Measurements from ENCODE around the gene SARNP. TPM values are rescaled to one million over a fixed set of nuclear protein-coding genes. Genes with fewer than 3 reads are reported as not detected.

Gene SARNP
- total RNA-seq, 1 donor from 2014 or later = 76.6 TPM

DNA sequence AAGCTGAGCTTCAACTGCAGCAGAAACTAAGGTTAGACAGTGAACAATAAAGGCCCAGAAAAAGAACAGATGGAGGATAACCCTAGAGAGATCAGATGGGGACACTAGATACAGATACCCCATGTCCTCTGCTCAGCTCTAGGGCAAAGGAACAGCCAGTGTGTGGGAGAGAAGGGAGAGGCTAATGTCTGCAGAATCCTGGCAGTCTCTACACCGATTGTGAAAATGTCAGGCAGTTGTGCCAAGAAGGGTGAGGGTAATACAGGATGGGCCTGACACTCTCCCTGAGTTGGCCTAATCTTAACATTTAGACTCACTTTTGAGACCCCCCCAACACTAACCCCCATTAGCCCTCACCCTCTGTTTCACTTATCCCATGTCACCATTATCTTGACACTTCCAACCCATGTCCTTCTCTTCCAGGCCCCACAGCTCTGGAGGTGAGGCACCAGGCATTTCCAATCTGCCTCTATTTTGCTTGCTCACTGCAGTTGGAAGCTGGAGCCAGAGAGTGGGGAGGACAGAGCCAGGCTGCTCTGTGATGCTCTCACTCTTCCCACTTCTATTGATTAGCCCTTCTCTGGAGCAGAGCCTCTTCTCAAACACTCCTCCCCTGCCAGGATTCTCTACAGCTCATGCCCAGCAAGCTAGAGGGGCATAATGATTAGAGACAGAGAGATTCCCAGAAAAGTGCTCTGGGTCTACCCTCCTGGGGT is 104.7 kb downstream of the SARNP start:
- TF ChIP-seq, protein P1, sequence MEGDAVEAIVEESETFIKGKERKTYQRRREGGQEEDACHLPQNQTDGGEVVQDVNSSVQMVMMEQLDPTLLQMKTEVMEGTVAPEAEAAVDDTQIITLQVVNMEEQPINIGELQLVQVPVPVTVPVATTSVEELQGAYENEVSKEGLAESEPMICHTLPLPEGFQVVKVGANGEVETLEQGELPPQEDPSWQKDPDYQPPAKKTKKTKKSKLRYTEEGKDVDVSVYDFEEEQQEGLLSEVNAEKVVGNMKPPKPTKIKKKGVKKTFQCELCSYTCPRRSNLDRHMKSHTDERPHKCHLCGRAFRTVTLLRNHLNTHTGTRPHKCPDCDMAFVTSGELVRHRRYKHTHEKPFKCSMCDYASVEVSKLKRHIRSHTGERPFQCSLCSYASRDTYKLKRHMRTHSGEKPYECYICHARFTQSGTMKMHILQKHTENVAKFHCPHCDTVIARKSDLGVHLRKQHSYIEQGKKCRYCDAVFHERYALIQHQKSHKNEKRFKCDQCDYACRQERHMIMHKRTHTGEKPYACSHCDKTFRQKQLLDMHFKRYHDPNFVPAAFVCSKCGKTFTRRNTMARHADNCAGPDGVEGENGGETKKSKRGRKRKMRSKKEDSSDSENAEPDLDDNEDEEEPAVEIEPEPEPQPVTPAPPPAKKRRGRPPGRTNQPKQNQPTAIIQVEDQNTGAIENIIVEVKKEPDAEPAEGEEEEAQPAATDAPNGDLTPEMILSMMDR (IDR thresholded peaks at IDR 0.05; ENCODE audit: unreplicated experiment) = no peak
- Mint-ChIP-seq H3K27ac (ENCODE audit: unreplicated experiment) (no peak overlapping the region), H3K27me3 (ENCODE audit: unreplicated experiment) (peaks cover 27% of the 10 kb centered on the region), H3K9me3 (ENCODE audit: unreplicated experiment) (no peaks in the 10 kb centered on the region), H3K36me3 (ENCODE audit: low read depth, unreplicated experiment) (peaks cover 7% of the 10 kb centered on the region), H3K4me3 (ENCODE audit: unreplicated experiment) (no peak overlapping the region), H3K4me1 (ENCODE audit: unreplicated experiment) (peaks cover 32% of the 10 kb centered on the region)
- DNase-seq (ENCODE audit: low spot score) = no peak

DNA sequence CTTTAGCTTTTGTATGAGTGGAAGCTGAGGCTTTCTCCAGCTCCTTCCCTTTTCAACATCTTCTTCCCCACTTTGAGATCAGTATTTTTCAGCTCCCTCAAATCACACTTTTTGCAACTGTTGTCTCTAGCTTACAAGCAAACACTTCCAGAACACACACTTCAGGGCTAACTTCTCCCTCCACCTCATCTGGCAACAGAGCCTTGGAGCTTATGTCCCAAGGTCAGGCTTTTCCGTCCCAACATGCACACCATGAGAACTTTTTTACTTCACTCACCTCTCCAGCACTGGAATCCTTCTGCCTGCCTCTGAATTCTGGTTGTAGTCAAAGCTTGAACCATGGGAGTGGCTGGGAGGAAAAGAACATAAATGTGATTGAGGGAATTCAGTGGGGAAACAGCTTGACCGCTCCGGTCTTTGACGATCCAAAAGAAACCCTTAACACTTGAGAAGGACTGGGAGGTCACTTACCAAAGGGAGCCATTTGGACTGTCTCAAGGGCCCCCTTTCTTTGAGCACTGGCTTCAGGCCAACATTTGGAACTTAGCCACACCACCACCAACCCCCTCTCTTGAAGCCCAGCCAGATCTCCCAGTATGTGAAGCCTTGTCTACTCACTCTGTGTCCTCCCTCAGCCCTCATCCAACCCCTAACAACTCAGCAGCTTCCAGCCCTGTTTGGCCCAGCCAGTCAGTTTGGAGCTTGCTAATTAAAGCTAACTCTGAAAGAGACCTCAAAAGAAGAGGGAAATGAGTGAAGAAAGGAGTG is 105.6 kb downstream of the SARNP start:
- TF ChIP-seq, protein P1 (IDR thresholded peaks at IDR 0.05; ENCODE audit: unreplicated experiment) = no peak
- H3K27ac Mint-ChIP-seq (ENCODE audit: unreplicated experiment) = no peak overlapping the region

DNA sequence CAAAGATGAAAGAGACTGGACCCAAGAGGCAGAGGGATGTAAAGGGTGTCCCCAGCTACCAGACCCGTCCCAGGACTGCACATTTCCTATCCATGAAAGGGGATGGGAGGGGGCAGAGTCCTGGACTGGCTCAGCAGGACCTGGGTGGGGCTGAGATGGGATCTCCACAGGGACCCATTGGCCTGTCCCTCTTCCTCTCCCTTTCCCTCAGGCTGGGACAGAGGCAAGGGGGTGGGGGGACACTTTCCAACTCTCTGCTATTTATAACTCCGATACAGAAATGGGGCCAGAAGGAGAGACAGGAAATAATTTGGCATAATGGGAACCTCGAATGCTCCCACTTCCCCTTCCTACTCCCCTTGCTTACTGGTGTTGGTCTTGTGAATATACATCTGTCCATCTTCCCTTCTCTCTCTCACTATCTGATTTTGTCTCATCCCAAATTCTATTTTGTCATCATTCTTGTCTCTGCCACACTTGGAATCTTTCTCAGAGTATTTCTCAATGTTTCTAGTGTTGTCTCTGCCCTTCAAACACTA is 108.8 kb downstream of the SARNP start:
- Mint-ChIP-seq H3K9me3 (ENCODE audit: unreplicated experiment) (no peaks in the 10 kb centered on the region), H3K4me1 (ENCODE audit: unreplicated experiment) (peaks cover 12% of the 10 kb centered on the region), H3K4me3 (ENCODE audit: unreplicated experiment) (peak overlapping the region; percentile 84), H3K27me3 (ENCODE audit: unreplicated experiment) (peaks cover 13% of the 10 kb centered on the region), H3K36me3 (ENCODE audit: low read depth, unreplicated experiment) (peaks cover 3% of the 10 kb centered on the region), H3K27ac (ENCODE audit: unreplicated experiment) (peak overlapping the region; percentile 44)
- TF ChIP-seq, protein P1 (IDR thresholded peaks at IDR 0.05; ENCODE audit: unreplicated experiment) = no peak
- no peak for DNase-seq (ENCODE audit: low spot score)

More for the DNA sequence above, 105.6 kb downstream of the SARNP start:
- DNase-seq (ENCODE audit: low spot score) = no peak
- no peaks in the 10 kb centered on the region for H3K9me3 Mint-ChIP-seq (ENCODE audit: unreplicated experiment)
- peaks cover 23% of the 10 kb centered on the region for H3K4me1 Mint-ChIP-seq (ENCODE audit: unreplicated experiment)
- peaks cover 7% of the 10 kb centered on the region for H3K36me3 Mint-ChIP-seq (ENCODE audit: low read depth, unreplicated experiment)
- H3K4me3 Mint-ChIP-seq (ENCODE audit: unreplicated experiment) = no peak overlapping the region
- peaks cover 25% of the 10 kb centered on the region for H3K27me3 Mint-ChIP-seq (ENCODE audit: unreplicated experiment)

DNA sequence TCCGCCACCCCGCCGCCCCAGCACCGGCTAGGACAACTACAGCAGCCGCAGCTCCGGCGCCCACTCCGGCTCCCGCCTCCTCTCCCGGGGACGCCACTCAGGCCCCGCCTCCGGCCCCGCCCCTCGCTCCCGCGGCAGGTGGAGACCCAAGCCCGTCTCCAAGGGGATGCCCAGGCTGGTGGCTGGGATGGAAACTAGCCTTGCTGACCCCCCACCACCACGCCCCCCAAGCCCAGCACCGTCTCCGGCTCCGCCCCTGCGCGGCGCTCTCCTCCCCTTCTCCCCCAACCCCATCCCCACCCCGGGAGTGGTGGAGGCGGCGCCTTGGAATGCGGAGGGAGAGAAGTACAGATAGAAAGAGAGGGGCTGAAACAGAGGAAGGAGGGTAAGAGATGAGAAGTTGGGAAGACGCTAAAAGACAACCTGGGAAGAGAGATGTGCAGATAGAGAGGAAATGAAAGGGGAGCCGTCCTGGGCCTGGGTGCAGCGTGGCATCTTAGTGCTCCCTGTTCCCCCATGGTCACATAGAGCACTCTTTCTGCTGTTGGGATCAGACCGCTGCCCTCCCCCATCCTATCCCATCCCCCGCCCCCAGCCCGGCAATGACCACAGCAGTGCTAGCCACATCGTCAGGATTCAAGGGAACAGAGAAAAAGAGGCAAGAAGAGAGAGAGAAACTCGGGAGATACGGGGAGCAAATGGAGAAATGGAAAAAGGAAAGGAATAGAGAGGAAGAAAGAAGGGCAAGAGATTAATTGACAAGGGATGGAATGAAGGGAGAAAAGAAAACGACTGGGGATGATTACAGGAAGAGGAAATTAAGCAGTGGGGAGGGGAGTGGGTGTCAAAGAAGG is 109.5 kb downstream of the SARNP start, which contains the start of gene ITGA7:
ITGA7 (minus strand) TSS at position 64 of the 854 bp plus-strand sequence. CDS start 222 bp downstream, outside the sequence.
- DNase-seq (ENCODE audit: low spot score) = peak; percentile 66
- H3K27ac Mint-ChIP-seq (ENCODE audit: unreplicated experiment) = peak within 1 kb of the TSS; percentile 44
- H3K4me1 Mint-ChIP-seq (ENCODE audit: unreplicated experiment) = peaks cover 12% of the 10 kb centered on the region
- peak within 1 kb of the TSS; percentile 84 for H3K4me3 Mint-ChIP-seq (ENCODE audit: unreplicated experiment)
- peaks cover 3% of the 10 kb centered on the region for H3K36me3 Mint-ChIP-seq (ENCODE audit: low read depth, unreplicated experiment)
- peaks cover 15% of the 10 kb centered on the region for H3K27me3 Mint-ChIP-seq (ENCODE audit: unreplicated experiment)
- no peaks in the 10 kb centered on the region for H3K9me3 Mint-ChIP-seq (ENCODE audit: unreplicated experiment)
- TF ChIP-seq, protein P1 (IDR thresholded peaks at IDR 0.05; ENCODE audit: unreplicated experiment) = no peak

Other genes with a start within 250 kb of the SARNP start
- not detected for gene OR2AP1, start 245.3 kb downstream of the SARNP start, total RNA-seq (ENCODE audit: unreplicated experiment)
- not detected for gene OR10P1, start 180.8 kb downstream of the SARNP start, total RNA-seq (ENCODE audit: unreplicated experiment)
- gene ITGA7, start 109.8 kb downstream of the SARNP start, total RNA-seq (ENCODE audit: unreplicated experiment) = 4.0 TPM
- gene BLOC1S1, start 101.7 kb downstream of the SARNP start, total RNA-seq (ENCODE audit: unreplicated experiment) = 66.5 TPM
- 4.4 TPM for gene RDH5, start 97.3 kb downstream of the SARNP start, total RNA-seq (ENCODE audit: unreplicated experiment)
- 1,134 TPM for gene CD63, start 88.7 kb downstream of the SARNP start, total RNA-seq (ENCODE audit: unreplicated experiment)
- gene GDF11, start 74.6 kb downstream of the SARNP start, total RNA-seq (ENCODE audit: unreplicated experiment) = 9.3 TPM
- gene ORMDL2, start 317 bp upstream of the SARNP start, total RNA-seq (ENCODE audit: unreplicated experiment) = 33.9 TPM
- gene DNAJC14, start 11.9 kb upstream of the SARNP start, total RNA-seq (ENCODE audit: unreplicated experiment) = 32.5 TPM
- gene MMP19, start 25.2 kb upstream of the SARNP start, total RNA-seq (ENCODE audit: unreplicated experiment) = 0.15 TPM
- gene PYM1, start 110.2 kb upstream of the SARNP start, total RNA-seq (ENCODE audit: unreplicated experiment) = 58.6 TPM
- 70.1 TPM for gene DGKA, start 113.4 kb upstream of the SARNP start, total RNA-seq (ENCODE audit: unreplicated experiment)
- gene PMEL, start 148.3 kb upstream of the SARNP start, total RNA-seq (ENCODE audit: unreplicated experiment) = 136 TPM
- 43.0 TPM for gene CDK2, start 149.1 kb upstream of the SARNP start, total RNA-seq (ENCODE audit: unreplicated experiment)
- 130 TPM for gene RAB5B, start 156.4 kb upstream of the SARNP start, total RNA-seq (ENCODE audit: unreplicated experiment)
- gene SUOX, start 179.6 kb upstream of the SARNP start, total RNA-seq (ENCODE audit: unreplicated experiment) = 31.6 TPM
- 3.0 TPM for gene IKZF4, start 203.3 kb upstream of the SARNP start, total RNA-seq (ENCODE audit: unreplicated experiment)
- 45.8 TPM for gene RPS26, start 224.2 kb upstream of the SARNP start, total RNA-seq (ENCODE audit: unreplicated experiment)

All from endothelial cell (in vitro differentiated cells).